Spleen (tissue), 7 donors: Measurements from ENCODE around the gene CTNS.

Experiments
- CTCF ChIP-seq, 11 experiments: fragments of 200-600 bp in 7 of 11; fragments of 450-650 bp in 4 of 11; sonication (generic) in 4 of 11; IDR thresholded peaks in 8 of 11; conservative IDR thresholded peaks in 3 of 11; 1 replicate in 7 of 11; 2 replicates in 4 of 11; pipeline versions ENCODE4 v1.4.0 to v1.8.0; 2016 to 2021; ENCODE audit warnings: antibody characterized with exemption in 11 of 11, inconsistent platforms in 4 of 11, mild to moderate bottlenecking in 1 of 11
- POLR2A ChIP-seq, 3 donors: fragments of 450-650 bp; IDR thresholded peaks; one replicate each; pipeline ENCODE4 v1.5.1; 2017; ENCODE audit warnings: antibody characterized with exemption in 3 of 3, mild to moderate bottlenecking in 1 of 3
- POLR2AphosphoS5 ChIP-seq, 3 donors: sonication (generic); formaldehyde crosslinking; IDR thresholded peaks; one replicate each; pipeline ENCODE4 v1.5.1; 2017; ENCODE audit warnings: antibody characterized with exemption in 3 of 3
- donor health status: DM: no; HTN: no; CAD: no; lungs with moderate emphysema.
- donor health status: DM: no; HTN: no; CAD: no.
- donor health status: DM: no; HTN: no; CAD: no.

- TF ChIP-seq CTCF (IDR thresholded peaks at IDR 0.05 in 8 of 11, conservative IDR thresholded peaks at IDR 0.05 in 3 of 11) (no peak), POLR2A (IDR thresholded peaks at IDR 0.05) (no peak), POLR2AphosphoS5 (IDR thresholded peaks at IDR 0.05) (peak in 2 of 3 donors; percentile 18 to 80)
These were observed 43.1 kb downstream of the CTNS start for GRCh38 chr17:3679531-3680126.
